ENCODE results near the gene GPR183.
A peak's percentile ranks its signal among the peaks of the same experiment; 100 is the strongest.
"Not testable (repeated sequence)": the region's sequence is repeated elsewhere in the genome, so short reads cannot be mapped to it uniquely, and the experiment has no call there.

Gene GPR183

GRCh38 chr13:99267927-99268326 lies 39.3 kb downstream of the GPR183 start:
- no peak for DNase-seq

GRCh38 chr13:99266827-99267226 lies 40.4 kb downstream of the GPR183 start:
- DNase-seq = no peak

- DNase-seq = peak; percentile 35
Observed at GRCh38 chr13:99265821-99266426, 41.3 kb downstream of the GPR183 start.

GRCh38 chr13:99265162-99265800 lies 41.9 kb downstream of the GPR183 start:
- DNase-seq = no peak

GRCh38 chr13:99264051-99264450 lies 43.1 kb downstream of the GPR183 start:
- DNase-seq = no peak

GRCh38 chr13:99263126-99263785 lies 43.9 kb downstream of the GPR183 start:
- no peak for DNase-seq

- DNase-seq = no peak
Observed at GRCh38 chr13:99261059-99261458, 46.1 kb downstream of the GPR183 start.

GRCh38 chr13:99260216-99260615 lies 47.0 kb downstream of the GPR183 start:
- no peak for DNase-seq

GRCh38 chr13:99258946-99259345 lies 48.3 kb downstream of the GPR183 start:
- peak; percentile 43 for DNase-seq

GRCh38 chr13:99258210-99258860 lies 48.9 kb downstream of the GPR183 start, which contains the start of gene GPR18:
Gene GPR18 (minus strand): TSS chr13:99258379. CDS start chr13:99255872, 2,507 bp downstream.
- peak; percentile 61 for DNase-seq

- DNase-seq = no peak
Observed at GRCh38 chr13:99257291-99257690, 49.9 kb downstream of the GPR183 start.

GRCh38 chr13:99256709-99257108 lies 50.5 kb downstream of the GPR183 start:
- no peak for DNase-seq

GRCh38 chr13:99256283-99256682 lies 50.9 kb downstream of the GPR183 start:
- DNase-seq = no peak

GRCh38 chr13:99255271-99255670 lies 51.9 kb downstream of the GPR183 start:
- no peak for DNase-seq

- DNase-seq = no peak
Observed at GRCh38 chr13:99254830-99255229, 52.4 kb downstream of the GPR183 start.

- DNase-seq = no peak
Observed at GRCh38 chr13:99251921-99252320, 55.3 kb downstream of the GPR183 start.

- DNase-seq = no peak
Observed at GRCh38 chr13:99250982-99251825, 56.0 kb downstream of the GPR183 start.

GRCh38 chr13:99249606-99250005 lies 57.6 kb downstream of the GPR183 start:
- DNase-seq = not testable (repeated sequence)

GRCh38 chr13:99249178-99249577 lies 58.0 kb downstream of the GPR183 start:
- DNase-seq = not testable (repeated sequence)

- DNase-seq = no peak
Observed at GRCh38 chr13:99246100-99246499, 61.1 kb downstream of the GPR183 start.

Data from CD4-positive, alpha-beta T cell treated with Interleukin-17A for 4 hours (primary cell).